Measurements from ENCODE around the gene AQP3.
"Not testable (repeated sequence)": the region's sequence is repeated elsewhere in the genome, so short reads cannot be mapped to it uniquely, and the experiment has no call there.

The AQP3 gene

DNA sequence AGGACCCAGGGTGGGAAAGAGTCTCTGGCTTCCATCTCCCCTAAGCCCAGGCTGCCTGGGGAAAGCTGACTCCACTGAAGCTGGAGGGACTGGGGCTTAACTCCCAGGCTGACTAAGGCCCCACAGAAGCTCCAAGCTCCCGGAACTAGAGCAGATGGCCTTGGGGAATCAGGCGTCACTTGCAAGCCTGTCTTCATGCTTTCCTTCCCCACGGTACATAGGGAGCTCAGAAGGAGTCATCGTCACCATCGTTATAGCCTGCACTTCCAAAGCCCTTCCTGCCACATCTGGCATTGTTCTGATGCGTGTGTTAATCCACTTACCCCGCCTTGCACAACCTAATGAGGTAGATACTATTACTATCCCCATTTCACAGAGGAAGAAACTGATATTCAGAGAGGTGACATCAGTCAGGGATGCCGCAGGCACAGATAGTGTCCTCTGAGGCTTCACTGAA is 11.5 kb downstream of the AQP3 start:
- no peaks in the 10 kb centered on the region for H3K9me3 ChIP-seq
- H4K20me1 ChIP-seq, result no peaks in the 10 kb centered on the region
- H3K4me3 ChIP-seq, result no peak overlapping the region
- H3K4me1 ChIP-seq, result peaks cover 5% of the 10 kb centered on the region; the same call in 1 of the 2 replicates
- TF ChIP-seq Cebpa-rat (IDR thresholded peaks at IDR 0.05), result no peak
- no peaks in the 10 kb centered on the region for H3K36me3 ChIP-seq
- no peak overlapping the region for H3K27ac ChIP-seq
- no peaks in the 10 kb centered on the region for H3K27me3 ChIP-seq
- H3K4me2 ChIP-seq, result no peak overlapping the region
- H3K9ac ChIP-seq, result no peak overlapping the region

- H3K36me3 ChIP-seq, result no peaks in the 10 kb centered on the region
- no peak overlapping the region for H3K27ac ChIP-seq
- no peak for TF ChIP-seq Cebpa-rat (IDR thresholded peaks at IDR 0.05)
- no peaks in the 10 kb centered on the region for H3K9me3 ChIP-seq
- H3K4me1 ChIP-seq, result peaks cover under 1% of the 10 kb centered on the region; the same call in 1 of the 2 replicates
- H3K4me2 ChIP-seq, result no peak overlapping the region
- H3K4me3 ChIP-seq, result no peak overlapping the region
- no peaks in the 10 kb centered on the region for H4K20me1 ChIP-seq
- H3K27me3 ChIP-seq, result no peaks in the 10 kb centered on the region
- H3K9ac ChIP-seq, result no peak overlapping the region
Measured at GRCh38 chr9:33434317-33435105, 12.9 kb downstream of the AQP3 start.

DNA sequence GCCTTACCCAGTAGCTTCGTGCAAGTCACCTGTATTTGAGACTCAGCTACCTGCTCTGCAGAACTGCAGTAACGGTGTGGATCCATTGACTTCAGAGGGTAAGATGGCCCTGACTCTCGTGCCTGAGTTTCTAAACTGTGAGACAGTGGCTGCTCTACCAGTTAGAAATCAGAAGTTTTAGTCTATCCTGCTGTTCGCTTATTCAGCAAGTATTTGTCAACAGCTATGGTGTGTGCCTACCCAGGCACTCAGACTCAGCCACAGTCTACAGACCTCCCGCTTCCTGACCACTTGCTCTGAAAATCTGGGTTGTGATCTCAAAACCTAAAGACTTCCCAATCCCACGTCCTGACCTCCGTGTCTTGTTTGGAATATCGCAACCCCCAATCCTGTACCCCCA is 13.5 kb downstream of the AQP3 start:
- Histone ChIP-seq H4K20me1 (no peaks in the 10 kb centered on the region), H3K27ac (no peak overlapping the region), H3K36me3 (no peaks in the 10 kb centered on the region), H3K4me3 (no peak overlapping the region), H3K4me1 (no peaks in the 10 kb centered on the region), H3K4me2 (no peak overlapping the region), H3K9me3 (no peaks in the 10 kb centered on the region), H3K9ac (no peak overlapping the region), H3K27me3 (no peaks in the 10 kb centered on the region)
- TF ChIP-seq Cebpa-rat (IDR thresholded peaks at IDR 0.05), result no peak

DNA sequence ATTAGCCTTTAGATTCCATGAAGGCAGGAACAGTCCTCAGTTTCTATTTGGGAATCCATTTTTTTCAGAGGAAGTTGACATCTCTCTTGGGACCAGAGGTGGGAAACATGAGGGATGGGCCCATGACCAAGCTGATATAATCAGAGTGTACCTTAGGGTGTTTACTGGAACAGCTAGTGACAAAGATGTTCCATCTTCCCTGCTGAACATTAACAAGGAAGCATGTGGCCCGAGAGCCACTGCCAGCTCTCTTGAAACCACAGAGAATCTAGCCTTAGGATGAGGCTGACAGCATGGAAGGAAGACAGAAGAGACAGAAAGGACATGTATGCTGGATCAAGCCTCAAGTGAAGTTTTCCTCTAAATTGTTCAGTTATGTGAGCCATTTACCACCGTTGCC is 16.0 kb downstream of the AQP3 start:
- Histone ChIP-seq H4K20me1 (no peaks in the 10 kb centered on the region), H3K36me3 (no peaks in the 10 kb centered on the region), H3K4me1 (no peaks in the 10 kb centered on the region), H3K27me3 (no peaks in the 10 kb centered on the region), H3K27ac (no peak overlapping the region), H3K4me2 (no peak overlapping the region), H3K4me3 (no peak overlapping the region), H3K9ac (no peak overlapping the region), H3K9me3 (no peaks in the 10 kb centered on the region)
- TF ChIP-seq Cebpa-rat (IDR thresholded peaks at IDR 0.05), result no peak

DNA sequence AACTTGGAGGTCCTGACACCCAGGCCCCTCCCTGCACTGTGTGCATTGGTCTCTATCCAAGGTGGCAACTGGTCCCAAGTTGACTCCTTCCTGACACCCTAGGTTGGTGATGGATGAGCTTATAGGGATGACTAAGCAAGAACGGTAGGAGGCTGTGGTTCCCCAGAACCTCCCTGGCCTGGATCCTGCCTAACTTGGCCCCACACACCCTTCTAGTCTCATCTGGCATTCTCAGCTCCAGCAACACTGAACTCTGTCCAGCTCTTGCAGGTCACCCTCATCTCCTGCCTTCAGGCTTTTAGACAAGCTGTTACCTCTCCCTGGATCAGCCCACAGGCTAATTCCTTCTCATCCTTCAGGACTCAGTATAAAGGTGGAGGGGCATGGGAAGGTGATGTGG is 16.5 kb downstream of the AQP3 start:
- no peak overlapping the region for H3K4me3 ChIP-seq
- no peaks in the 10 kb centered on the region for H3K9me3 ChIP-seq
- H3K4me2 ChIP-seq, result no peak overlapping the region
- H3K36me3 ChIP-seq, result no peaks in the 10 kb centered on the region
- H3K27ac ChIP-seq, result no peak overlapping the region
- no peaks in the 10 kb centered on the region for H3K4me1 ChIP-seq
- H4K20me1 ChIP-seq, result no peaks in the 10 kb centered on the region
- H3K9ac ChIP-seq, result no peak overlapping the region
- TF ChIP-seq Cebpa-rat (IDR thresholded peaks at IDR 0.05), result no peak
- no peaks in the 10 kb centered on the region for H3K27me3 ChIP-seq

- TF ChIP-seq Cebpa-rat (IDR thresholded peaks at IDR 0.05), result no peak
- no peak overlapping the region for H3K9ac ChIP-seq
- no peak overlapping the region for H3K4me3 ChIP-seq
- no peak overlapping the region for H3K27ac ChIP-seq
- H3K4me1 ChIP-seq, result no peaks in the 10 kb centered on the region
- H3K36me3 ChIP-seq, result no peaks in the 10 kb centered on the region
- no peak overlapping the region for H3K4me2 ChIP-seq
- no peaks in the 10 kb centered on the region for H3K27me3 ChIP-seq
- no peaks in the 10 kb centered on the region for H4K20me1 ChIP-seq
- no peaks in the 10 kb centered on the region for H3K9me3 ChIP-seq
Measured at GRCh38 chr9:33429256-33429985, 18.0 kb downstream of the AQP3 start.

DNA sequence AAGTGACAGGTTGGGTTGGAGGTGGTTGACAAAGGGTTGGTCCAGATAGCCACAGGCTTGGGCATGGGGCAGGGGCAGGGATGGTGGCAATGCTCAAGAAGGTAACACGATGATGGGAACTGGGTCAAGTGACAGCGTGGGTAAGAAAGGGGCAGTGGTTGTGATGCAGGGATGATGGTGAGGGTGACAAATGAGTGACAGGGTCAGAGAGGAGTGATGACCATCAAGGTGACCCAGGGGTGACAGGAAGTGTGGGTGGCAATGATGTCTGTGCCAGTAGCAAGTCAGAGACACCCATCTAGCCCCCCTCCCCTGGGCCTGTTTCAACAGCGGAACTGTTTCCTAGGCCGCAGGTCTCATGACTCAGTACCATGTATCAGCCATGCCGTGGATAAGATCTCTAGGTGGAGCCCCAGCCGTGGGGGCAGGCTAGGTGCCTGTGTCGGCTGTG is 20.5 kb downstream of the AQP3 start:
- TF ChIP-seq Cebpa-rat (IDR thresholded peaks at IDR 0.05), result no peak
- H3K4me3 ChIP-seq, result no peak overlapping the region
- H4K20me1 ChIP-seq, result no peaks in the 10 kb centered on the region
- no peak overlapping the region for H3K4me2 ChIP-seq
- no peak overlapping the region for H3K27ac ChIP-seq
- no peaks in the 10 kb centered on the region for H3K27me3 ChIP-seq
- H3K9me3 ChIP-seq, result no peaks in the 10 kb centered on the region
- H3K4me1 ChIP-seq, result no peaks in the 10 kb centered on the region
- no peak overlapping the region for H3K9ac ChIP-seq
- H3K36me3 ChIP-seq, result no peaks in the 10 kb centered on the region

GRCh38 chr9:33425128-33425533 is 22.3 kb downstream of the AQP3 start:
- H3K4me3 ChIP-seq, result no peak overlapping the region
- no peak overlapping the region for H3K27ac ChIP-seq
- no peak overlapping the region for H3K4me2 ChIP-seq
- no peak for TF ChIP-seq Cebpa-rat (IDR thresholded peaks at IDR 0.05)
- no peaks in the 10 kb centered on the region for H4K20me1 ChIP-seq
- H3K36me3 ChIP-seq, result no peaks in the 10 kb centered on the region
- H3K27me3 ChIP-seq, result no peaks in the 10 kb centered on the region
- no peaks in the 10 kb centered on the region for H3K4me1 ChIP-seq
- no peak overlapping the region for H3K9ac ChIP-seq
- no peaks in the 10 kb centered on the region for H3K9me3 ChIP-seq

DNA sequence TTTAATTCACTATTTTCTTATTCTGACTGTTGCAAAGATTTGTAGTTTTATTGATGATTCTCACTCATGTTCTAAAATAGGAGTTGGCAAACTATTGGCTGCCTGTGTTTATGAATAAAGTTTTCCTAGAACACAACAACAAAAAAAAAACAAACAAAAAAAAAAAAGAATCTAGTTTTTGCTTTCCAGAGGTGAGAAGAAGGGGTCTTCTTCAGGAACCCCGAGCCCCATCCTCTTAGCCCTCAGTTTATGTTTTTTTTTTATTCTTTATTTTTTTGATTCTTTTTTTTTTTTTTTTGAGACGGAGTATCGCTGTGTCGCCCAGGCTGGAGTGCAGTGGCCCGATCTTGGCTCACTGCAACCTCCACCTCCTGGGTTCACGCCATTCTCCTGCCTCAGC is 22.9 kb downstream of the AQP3 start:
- not testable (repeated sequence) for H3K9me3 ChIP-seq, H3K4me1 ChIP-seq, H4K20me1 ChIP-seq, H3K4me2 ChIP-seq, H3K27me3 ChIP-seq, H3K9ac ChIP-seq, H3K27ac ChIP-seq, H3K4me3 ChIP-seq, H3K36me3 ChIP-seq

- not testable (repeated sequence) for H3K4me1 ChIP-seq, H4K20me1 ChIP-seq, H3K4me2 ChIP-seq, H3K9me3 ChIP-seq, H3K4me3 ChIP-seq, H3K9ac ChIP-seq, H3K27ac ChIP-seq, H3K27me3 ChIP-seq, H3K36me3 ChIP-seq
Measured at GRCh38 chr9:33424043-33424442, 23.4 kb downstream of the AQP3 start.

All from BLaER1 (cell line).